ENCODE results near the gene PARD3B. TPM values are rescaled to one million over a fixed set of nuclear protein-coding genes. Genes with fewer than 3 reads are reported as not detected.

PARD3B gene
- total and polyA plus RNA-seq, 2 of the 8 experiments (the other 6 are each of a cell fraction or from before 2014, with no cell fraction given), result 1.2 to 5.7 TPM

DNA sequence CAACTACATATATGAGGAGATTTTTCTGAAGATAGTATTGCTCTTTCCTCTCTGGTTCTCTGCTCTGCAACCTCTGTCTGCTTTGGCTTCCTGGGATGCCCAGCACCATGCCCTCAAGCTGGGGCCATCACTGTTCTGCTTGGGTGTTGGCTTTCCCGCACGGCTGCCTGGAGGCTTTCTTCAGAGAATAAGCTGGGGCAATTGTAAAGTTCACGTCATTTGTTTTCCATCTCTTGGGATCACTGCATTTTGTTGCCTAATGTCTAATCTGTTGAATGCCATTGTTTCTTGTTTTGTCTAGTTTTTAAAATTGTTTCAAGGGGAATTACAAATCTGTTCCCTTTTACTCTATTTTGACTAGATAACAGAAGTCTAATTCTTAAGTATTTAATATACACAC lies 699.7 kb downstream of the PARD3B start:
- no peak overlapping the region for H3K23ac ChIP-seq (ENCODE audit: insufficient read length)
- FAIRE-seq (no peak), DNase-seq (ENCODE audit: low read depth in 1 of 2, low spot score in 2 of 2) (no peak)
- no peak overlapping the region for H2BK15ac ChIP-seq (ENCODE audit: low read length)
- H3K79me1 ChIP-seq (ENCODE audit: low read depth, low read length), result no peaks in the 10 kb centered on the region
- no peak overlapping the region for H2BK20ac ChIP-seq (ENCODE audit: low read length)
- no peak overlapping the region for H4K8ac ChIP-seq (ENCODE audit: extremely low read depth, insufficient read depth, low read length)
- CTCF ChIA-PET (ENCODE audit: partially characterized antibody), result no interaction called here
- no peak overlapping the region for H3K9ac ChIP-seq (replicated peaks in 1 of 4; ENCODE audit: extremely low read depth in 1 of 4, low read depth in 3 of 4, low read length in 3 of 4)
- H3K79me2 ChIP-seq (ENCODE audit: control insufficient read depth in 1 of 2, insufficient read depth in 2 of 2, low read length in 2 of 2), result no peaks in the 10 kb centered on the region
- no peak overlapping the region for H3K27ac ChIP-seq (ENCODE audit: low read depth, low read length)
- H4K5ac ChIP-seq (ENCODE audit: insufficient read length, low read depth, low read length), result no peak overlapping the region
- H2AK5ac ChIP-seq (ENCODE audit: low read depth, low read length), result no peak overlapping the region
- H2BK12ac ChIP-seq (ENCODE audit: low read depth, low read length), result no peak overlapping the region
- POLR2A ChIA-PET (ENCODE audit: partially characterized antibody), result interaction anchor here (1.0 kb wide), 1 partner anchor 437 kb away, joined by 3 read pairs; the partner anchor contains the start of gene NRP2
- H3K23me2 ChIP-seq (ENCODE audit: low read depth, low read length), result no peaks in the 10 kb centered on the region
- no peaks in the 10 kb centered on the region for H3K9me3 ChIP-seq (ENCODE audit: insufficient read depth in 2 of 2, low read depth in 1 of 2, low read length in 1 of 2)
- no peak overlapping the region for H2BK5ac ChIP-seq (ENCODE audit: low read depth, low read length)
- H4K20me1 ChIP-seq (replicated peaks in 1 of 2; ENCODE audit: control insufficient read depth in 1 of 2, insufficient read depth in 2 of 2, low read length in 2 of 2), result no peaks in the 10 kb centered on the region
- no peak overlapping the region for H3K14ac ChIP-seq (ENCODE audit: insufficient read length)
- TF ChIP-seq SIRT6 (IDR thresholded peaks at IDR 0.05; ENCODE audit: low read length), result no peak
- H3K4me2 ChIP-seq (ENCODE audit: insufficient read depth in 1 of 2, low read depth in 2 of 2, low read length in 2 of 2), result no peak overlapping the region
- H3K56ac ChIP-seq (replicated peaks; ENCODE audit: insufficient read length, low read depth, low read length), result no peak overlapping the region
- H3K4me3 ChIP-seq (ENCODE audit: extremely low read depth in 1 of 4, insufficient read depth in 2 of 4, low read depth in 3 of 4, low read length in 4 of 4), result no peak overlapping the region
- H3K4ac ChIP-seq (replicated peaks; ENCODE audit: insufficient read length, low read depth, low read length), result no peak overlapping the region
- no peak overlapping the region for H2AFZ ChIP-seq (ENCODE audit: low read length)
- no peaks in the 10 kb centered on the region for H3K27me3 ChIP-seq (replicated peaks in 1 of 4; ENCODE audit: control insufficient read depth in 3 of 4, extremely low read depth in 1 of 4, insufficient read depth in 3 of 4, low read length in 3 of 4)
- 92% methylated on average over 3 of the region's 3 CpGs; no CpG with 5 or more reads in 1 of the 2 experiments for WGBS, 2 experiments (ENCODE audit: extremely low coverage in 1 of 2, insufficient coverage in 1 of 2, insufficient read length in 1 of 2, insufficient replicate concordance in 2 of 2, low coverage in 1 of 2, low lambda C conversion rate in 2 of 2, missing lambda C conversion rate in 1 of 2)
- no peak overlapping the region for H2BK120ac ChIP-seq (replicated peaks; ENCODE audit: low read depth, low read length)
- no peak overlapping the region for H3K18ac ChIP-seq (ENCODE audit: extremely low read depth, low read length)
- H4K91ac ChIP-seq (replicated peaks; ENCODE audit: insufficient read length, low read length), result no peak overlapping the region
- no peaks in the 10 kb centered on the region for H3K4me1 ChIP-seq (replicated peaks in 1 of 4; ENCODE audit: control insufficient read depth in 3 of 4, insufficient read depth in 4 of 4, low read length in 3 of 4)
- no peaks in the 10 kb centered on the region for H3K36me3 ChIP-seq (ENCODE audit: control insufficient read depth in 2 of 4, insufficient read depth in 4 of 4, low read length in 3 of 4)

Measured in H1 (cell line).